HL-60 (cell line): ENCODE data around the gene ZNF462.

Source experiments
- DNase-seq, 2 experiments: peaks; one replicate each; pipeline ENCODE4 v3.0.0-alpha.2; 2010 to 2020; ENCODE audit warnings: low read depth in 1 of 2, low spot score in 1 of 2
- H3K27ac ChIP-seq: fragments of 250-450 bp; sonication (Bioruptor Pico); replicated peaks from 2 replicates; pipeline ENCODE4 v1.5.1; 2020; ENCODE audit warnings: mild to moderate bottlenecking, moderate library complexity
- H3K27me3 ChIP-seq: fragments of 250-450 bp; sonication (Bioruptor Pico); 2 replicates; pipeline ENCODE4 v1.5.1; 2021; ENCODE audit warnings: mild to moderate bottlenecking, moderate library complexity; ENCODE audit not compliant: insufficient read depth, poor library complexity, severe bottlenecking
- H3K4me3 ChIP-seq: replicated peaks from 2 replicates; pipeline ENCODE4 v1.5.1; 2011; ENCODE audit warnings: mild to moderate bottlenecking, control low read depth, low read length; ENCODE audit not compliant: insufficient read depth
- GABPA ChIP-seq: IDR thresholded peaks from 2 replicates; pipeline ENCODE4 v1.6.1; 2012; ENCODE audit warnings: low read depth
- POLR2AphosphoS5 ChIP-seq: IDR thresholded peaks from 2 replicates; pipeline ENCODE4 v1.6.1; 2012; ENCODE audit warnings: low read depth
- SPI1 ChIP-seq: IDR thresholded peaks from 2 replicates; pipeline ENCODE4 v1.6.1; 2012; ENCODE audit warnings: low read depth, mild to moderate bottlenecking, borderline replicate concordance
- TF ChIP-seq, protein P1 (sequence below): IDR thresholded peaks from one replicate; pipeline ENCODE4 v1.5.1; 2011; ENCODE audit warnings: low read length, control low read depth, inconsistent platforms; ENCODE audit not compliant: insufficient read depth
- TF ChIP-seq, protein P2 (sequence below): IDR thresholded peaks from 2 replicates; pipeline ENCODE4 v1.6.1; 2012; ENCODE audit warnings: low read depth; ENCODE audit not compliant: insufficient replicate concordance

Gene ZNF462

DNA sequence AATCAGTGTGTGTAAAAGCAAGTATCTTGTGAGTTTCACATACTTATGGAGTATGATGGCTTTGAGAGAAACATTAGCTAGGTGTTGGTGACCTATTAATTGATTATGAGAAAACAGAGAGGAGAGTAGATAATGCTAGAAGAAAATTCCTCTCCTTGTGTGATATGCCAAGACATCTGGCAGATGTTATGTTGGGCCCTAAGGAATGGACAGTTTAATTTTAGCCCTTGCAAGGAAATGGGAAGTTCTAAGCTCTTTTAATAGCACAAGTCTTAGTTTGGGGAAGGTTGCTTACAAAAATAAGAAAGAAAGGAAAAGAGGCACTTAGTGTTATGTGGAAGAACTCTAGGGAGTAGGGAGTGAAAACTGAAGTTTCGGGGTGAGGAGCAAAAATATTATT, 5.1 kb downstream of the ZNF462 start:
- Histone ChIP-seq H3K4me3 (no peak overlapping the region), H3K27ac (no peak overlapping the region), H3K27me3 (peaks cover 30% of the 10 kb centered on the region)
- TF ChIP-seq GABPA = no peak
- TF ChIP-seq, protein P1, sequence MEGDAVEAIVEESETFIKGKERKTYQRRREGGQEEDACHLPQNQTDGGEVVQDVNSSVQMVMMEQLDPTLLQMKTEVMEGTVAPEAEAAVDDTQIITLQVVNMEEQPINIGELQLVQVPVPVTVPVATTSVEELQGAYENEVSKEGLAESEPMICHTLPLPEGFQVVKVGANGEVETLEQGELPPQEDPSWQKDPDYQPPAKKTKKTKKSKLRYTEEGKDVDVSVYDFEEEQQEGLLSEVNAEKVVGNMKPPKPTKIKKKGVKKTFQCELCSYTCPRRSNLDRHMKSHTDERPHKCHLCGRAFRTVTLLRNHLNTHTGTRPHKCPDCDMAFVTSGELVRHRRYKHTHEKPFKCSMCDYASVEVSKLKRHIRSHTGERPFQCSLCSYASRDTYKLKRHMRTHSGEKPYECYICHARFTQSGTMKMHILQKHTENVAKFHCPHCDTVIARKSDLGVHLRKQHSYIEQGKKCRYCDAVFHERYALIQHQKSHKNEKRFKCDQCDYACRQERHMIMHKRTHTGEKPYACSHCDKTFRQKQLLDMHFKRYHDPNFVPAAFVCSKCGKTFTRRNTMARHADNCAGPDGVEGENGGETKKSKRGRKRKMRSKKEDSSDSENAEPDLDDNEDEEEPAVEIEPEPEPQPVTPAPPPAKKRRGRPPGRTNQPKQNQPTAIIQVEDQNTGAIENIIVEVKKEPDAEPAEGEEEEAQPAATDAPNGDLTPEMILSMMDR = no peak
- TF ChIP-seq, protein P2, sequence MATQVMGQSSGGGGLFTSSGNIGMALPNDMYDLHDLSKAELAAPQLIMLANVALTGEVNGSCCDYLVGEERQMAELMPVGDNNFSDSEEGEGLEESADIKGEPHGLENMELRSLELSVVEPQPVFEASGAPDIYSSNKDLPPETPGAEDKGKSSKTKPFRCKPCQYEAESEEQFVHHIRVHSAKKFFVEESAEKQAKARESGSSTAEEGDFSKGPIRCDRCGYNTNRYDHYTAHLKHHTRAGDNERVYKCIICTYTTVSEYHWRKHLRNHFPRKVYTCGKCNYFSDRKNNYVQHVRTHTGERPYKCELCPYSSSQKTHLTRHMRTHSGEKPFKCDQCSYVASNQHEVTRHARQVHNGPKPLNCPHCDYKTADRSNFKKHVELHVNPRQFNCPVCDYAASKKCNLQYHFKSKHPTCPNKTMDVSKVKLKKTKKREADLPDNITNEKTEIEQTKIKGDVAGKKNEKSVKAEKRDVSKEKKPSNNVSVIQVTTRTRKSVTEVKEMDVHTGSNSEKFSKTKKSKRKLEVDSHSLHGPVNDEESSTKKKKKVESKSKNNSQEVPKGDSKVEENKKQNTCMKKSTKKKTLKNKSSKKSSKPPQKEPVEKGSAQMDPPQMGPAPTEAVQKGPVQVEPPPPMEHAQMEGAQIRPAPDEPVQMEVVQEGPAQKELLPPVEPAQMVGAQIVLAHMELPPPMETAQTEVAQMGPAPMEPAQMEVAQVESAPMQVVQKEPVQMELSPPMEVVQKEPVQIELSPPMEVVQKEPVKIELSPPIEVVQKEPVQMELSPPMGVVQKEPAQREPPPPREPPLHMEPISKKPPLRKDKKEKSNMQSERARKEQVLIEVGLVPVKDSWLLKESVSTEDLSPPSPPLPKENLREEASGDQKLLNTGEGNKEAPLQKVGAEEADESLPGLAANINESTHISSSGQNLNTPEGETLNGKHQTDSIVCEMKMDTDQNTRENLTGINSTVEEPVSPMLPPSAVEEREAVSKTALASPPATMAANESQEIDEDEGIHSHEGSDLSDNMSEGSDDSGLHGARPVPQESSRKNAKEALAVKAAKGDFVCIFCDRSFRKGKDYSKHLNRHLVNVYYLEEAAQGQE = no peak
- DNase-seq = no peak

DNA sequence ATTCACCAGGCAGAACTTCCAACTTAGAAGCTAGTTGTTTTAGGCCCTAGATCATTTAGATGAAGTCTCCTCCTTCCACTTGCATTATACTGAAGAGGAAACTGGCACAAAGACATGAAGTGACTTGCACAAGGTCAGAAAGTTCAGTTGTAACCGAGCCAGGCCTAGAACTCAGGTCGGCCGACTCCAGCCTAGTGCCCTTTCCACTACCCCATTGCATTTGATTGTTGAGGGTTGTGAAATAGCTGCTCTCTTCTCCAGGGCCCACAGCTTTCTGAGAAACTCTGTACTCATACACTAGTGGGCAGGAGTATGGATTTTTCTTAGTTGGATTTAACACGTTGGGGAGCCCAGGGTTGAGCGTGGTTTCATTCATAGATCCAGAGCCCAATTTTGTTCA, 5.6 kb downstream of the ZNF462 start:
- no peak for DNase-seq
- TF ChIP-seq SPI1 = no peak
- TF ChIP-seq, protein P2 = no peak
- TF ChIP-seq, protein P1 = no peak
- no peak for TF ChIP-seq POLR2AphosphoS5
- no peak for TF ChIP-seq GABPA
- Histone ChIP-seq H3K27me3 (peaks cover 26% of the 10 kb centered on the region), H3K27ac (no peak overlapping the region), H3K4me3 (no peak overlapping the region)

DNA sequence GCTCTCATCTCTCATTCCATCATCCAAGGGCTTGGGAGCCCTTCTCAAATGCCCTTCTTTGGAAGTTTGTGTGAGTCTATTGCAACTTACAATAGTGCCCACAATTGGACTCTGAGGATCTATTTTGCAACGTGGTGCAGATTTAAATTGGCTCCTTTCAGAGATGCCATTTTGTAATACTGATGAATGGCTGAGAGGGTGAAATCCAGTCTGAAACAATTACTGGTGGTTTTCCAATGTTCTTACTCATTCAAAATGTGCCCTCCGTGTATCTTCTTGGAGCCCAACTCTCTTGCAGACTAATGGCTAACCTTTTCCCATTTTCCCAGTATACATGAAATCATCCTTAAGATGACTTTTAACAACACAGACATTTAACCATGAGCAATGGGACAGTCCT, 6.1 kb downstream of the ZNF462 start:
- TF ChIP-seq, protein P1 = no peak
- no peak for TF ChIP-seq GABPA
- no peak for TF ChIP-seq SPI1
- no peak for TF ChIP-seq POLR2AphosphoS5
- TF ChIP-seq, protein P2 = no peak
- no peak for DNase-seq
- Histone ChIP-seq H3K27me3 (peaks cover 21% of the 10 kb centered on the region), H3K27ac (no peak overlapping the region), H3K4me3 (no peak overlapping the region)
